Activated CD4-positive, alpha-beta T cell treated with anti-CD3 and anti-CD28 coated beads for 4 hours (primary cell): ENCODE measurements around the gene YKT6.
"Not testable (repeated sequence)": the region's sequence is repeated elsewhere in the genome, so short reads cannot be mapped to it uniquely, and the experiment has no call there.

ENCODE experiments used
- DNase-seq, 2 donors: peaks; one replicate each; pipeline ENCODE4 v3.0.0-alpha.2; 2020

The YKT6 gene

GRCh38 chr7:44200699-44201461 is at the start of gene YKT6:
Gene YKT6, plus strand, starts transcription at chr7:44200978. Its CDS starts 158 bp downstream, at chr7:44201136.
- DNase-seq, result peak; percentile 92

GRCh38 chr7:44151956-44152355 is 48.8 kb upstream of the YKT6 start:
- DNase-seq, result no peak

GRCh38 chr7:44152971-44153947 is 47.5 kb upstream of the YKT6 start:
- DNase-seq, result no peak

DNA sequence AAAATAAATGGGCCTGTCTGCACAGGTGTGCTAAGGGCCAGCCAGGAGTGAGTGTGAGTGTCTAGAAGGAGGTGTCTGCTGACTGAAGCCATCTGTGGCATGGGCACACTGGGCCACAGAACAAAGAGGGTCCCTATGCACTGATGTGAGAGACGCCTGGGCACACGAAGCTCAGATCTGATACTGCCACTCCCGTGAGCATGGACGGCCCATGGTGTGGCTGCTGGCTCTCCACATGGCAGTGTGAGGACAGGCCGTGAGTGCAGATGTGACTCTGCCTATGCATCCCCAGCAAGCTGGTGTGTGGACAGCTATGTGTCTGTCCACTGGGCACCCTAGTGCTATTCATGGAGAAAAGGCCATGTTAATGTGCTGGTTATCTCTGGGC is 46.8 kb upstream of the YKT6 start:
- no peak for DNase-seq

DNA sequence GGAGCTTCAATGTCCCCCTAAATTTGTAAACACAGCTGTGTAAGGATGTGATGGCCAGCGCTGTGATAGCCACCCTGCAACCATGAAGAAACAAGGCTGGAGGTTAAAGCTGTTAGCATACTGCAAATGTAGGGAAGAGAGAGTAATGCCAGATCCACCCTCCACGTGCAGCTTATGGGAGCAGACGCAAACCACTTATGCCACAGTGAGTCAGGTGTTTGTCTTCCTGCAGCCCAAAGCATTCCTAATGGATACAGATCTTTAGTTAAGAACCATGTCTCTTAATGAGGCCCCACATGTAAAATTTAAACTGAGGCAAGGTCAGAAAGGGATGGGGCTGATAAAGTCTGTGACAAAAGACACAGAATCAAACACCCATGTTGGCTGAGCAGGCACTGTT is 46.1 kb upstream of the YKT6 start:
- DNase-seq, result no peak

DNA sequence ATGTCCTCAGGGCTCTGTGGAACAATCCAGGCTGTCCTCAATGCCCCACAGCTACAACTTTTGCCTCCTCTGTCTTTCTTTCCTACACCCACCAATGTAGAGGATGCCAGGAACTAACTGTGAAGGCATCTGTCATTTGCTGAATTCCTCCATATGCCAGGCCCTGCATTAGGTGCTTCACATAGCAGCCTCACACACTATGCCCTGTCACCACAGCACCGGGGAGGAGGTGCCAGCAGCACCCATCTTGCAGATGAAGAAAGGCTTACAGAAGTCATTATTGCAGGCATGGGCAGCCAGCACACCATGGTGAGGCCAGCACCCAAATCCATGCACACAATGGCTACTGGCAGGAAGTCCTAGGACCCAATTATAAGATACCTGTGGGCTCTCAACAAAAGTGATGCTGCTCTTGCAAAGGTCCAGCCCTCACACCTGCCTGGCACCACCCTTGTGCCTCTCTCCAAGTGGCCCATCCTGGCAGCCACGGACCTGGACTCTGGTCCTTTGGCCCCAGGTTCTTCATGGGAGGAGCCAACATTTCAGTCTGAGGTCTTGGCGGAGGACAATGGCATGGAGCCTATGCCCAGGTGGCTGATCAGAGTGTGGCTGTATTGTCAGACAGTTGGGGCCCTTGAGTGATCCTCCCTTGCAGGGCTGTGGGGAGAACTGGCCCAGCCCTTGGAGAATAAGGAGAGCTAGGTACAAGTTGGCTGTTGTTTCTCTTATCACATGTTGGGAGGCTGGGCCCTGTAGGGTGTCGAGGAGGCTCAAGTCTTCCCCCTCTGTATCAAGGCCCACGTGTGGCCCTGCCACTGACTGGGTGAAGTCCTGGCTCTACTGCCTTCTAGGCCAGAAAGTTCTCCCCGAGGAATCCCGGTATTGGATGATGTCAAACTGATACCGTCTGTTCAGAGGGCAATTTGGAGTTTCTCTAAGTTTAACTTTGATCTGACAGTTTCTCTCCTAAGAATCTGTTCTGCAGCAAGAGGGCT is 45.3 kb upstream of the YKT6 start:
- no peak for DNase-seq

DNA sequence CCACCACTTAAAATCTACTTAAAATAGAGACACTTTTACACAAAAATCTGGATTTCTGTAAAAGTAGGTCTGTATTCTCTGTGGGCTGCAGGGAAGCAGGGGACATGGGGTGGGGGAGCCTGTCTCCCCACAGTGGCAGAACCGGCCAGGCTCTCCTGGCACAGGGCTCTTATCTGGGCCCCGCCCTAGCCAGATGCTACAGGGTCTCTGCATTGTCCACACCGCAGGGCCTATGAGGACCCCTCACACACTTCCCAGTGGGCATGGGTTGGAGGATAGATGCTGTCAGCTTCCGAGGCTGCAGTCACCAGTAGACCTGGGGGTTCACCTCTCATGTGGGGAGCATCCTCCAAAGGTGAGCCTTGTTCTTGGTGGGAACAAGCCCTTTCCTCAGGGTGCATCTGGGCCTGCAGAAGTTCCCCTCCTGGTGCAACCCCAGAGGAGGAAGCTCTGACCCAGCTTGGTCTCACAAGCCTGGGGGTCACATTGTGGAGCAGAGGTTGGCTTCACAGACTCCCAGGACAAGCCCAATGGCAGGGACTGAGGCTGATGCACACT is 44.2 kb upstream of the YKT6 start:
- DNase-seq, result no peak

GRCh38 chr7:44157116-44158080 is 43.4 kb upstream of the YKT6 start:
- DNase-seq, result no peak

DNA sequence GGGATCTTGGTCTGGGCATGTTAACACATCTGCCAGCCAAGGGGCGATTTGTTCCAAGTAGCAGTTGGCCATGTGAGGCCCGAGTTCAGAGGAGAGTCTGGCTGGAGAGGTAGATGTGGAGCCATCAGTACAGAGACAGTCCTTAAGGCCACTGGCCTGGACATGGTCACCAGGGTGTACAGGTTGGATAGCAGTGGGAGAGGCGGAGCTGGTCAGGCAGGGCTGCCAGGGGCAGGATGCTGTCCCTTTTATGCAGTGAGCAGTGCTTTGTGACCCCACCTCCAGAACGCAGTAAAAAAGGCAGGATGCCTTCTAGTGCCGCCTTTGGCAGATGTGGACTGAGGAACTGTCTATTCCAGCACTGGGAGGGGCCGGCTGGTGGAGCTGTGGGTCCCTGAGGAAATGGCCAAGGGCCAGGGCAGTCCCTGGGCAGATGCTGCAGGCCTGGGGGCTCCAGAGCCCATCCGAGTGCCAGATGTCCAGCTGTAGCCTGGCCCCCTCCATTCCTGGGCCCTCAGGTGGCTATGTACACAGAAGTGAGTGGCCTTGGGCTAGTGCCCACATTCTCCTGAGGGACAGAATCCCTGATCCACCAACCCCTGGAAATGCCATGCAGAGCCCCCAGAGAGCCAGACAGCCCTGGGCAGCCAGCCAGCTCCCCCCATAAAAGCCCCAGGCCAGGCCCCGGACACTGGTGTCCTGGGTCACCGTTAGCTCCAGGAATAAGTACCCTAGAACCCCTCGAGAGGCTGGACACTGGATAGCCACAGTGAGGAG is 42.5 kb upstream of the YKT6 start:
- no peak for DNase-seq

DNA sequence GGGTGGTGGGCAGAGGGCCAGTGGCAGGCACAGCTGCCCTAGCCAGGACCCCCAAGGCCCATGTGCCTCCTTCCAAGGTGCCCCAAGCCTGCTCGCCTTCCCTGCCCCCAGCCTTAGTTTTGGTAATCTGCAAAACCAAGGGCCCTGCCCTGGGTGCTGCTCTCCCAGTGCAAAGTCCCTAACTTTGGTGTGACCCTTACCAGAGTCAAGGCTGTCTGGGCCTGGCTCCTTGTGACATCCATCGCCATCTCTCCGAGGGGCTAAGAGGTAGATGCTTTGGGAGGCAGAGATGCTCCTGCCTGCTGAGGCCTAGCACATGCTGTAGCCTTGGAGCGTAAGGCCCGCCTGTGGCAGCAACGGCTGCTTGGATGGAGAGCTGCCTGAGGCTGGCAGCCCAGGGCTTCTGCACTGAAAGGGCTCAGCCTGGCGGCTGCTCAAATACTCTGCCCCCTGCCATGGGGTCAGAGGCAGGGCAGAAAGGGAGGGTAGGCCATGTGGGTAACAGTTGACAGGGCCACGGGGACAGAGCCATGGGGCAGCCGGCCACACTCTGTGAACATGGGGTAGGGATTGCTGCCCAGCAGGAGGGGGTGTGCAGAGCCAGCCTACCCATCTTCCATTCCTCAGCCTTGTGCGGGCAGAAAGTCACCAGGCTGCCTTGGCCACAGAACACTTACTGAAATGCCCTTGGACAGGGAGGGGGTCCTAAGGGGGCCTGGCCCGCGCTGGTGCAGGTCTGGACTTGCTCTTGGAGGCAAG is 41.7 kb upstream of the YKT6 start:
- no peak for DNase-seq

DNA sequence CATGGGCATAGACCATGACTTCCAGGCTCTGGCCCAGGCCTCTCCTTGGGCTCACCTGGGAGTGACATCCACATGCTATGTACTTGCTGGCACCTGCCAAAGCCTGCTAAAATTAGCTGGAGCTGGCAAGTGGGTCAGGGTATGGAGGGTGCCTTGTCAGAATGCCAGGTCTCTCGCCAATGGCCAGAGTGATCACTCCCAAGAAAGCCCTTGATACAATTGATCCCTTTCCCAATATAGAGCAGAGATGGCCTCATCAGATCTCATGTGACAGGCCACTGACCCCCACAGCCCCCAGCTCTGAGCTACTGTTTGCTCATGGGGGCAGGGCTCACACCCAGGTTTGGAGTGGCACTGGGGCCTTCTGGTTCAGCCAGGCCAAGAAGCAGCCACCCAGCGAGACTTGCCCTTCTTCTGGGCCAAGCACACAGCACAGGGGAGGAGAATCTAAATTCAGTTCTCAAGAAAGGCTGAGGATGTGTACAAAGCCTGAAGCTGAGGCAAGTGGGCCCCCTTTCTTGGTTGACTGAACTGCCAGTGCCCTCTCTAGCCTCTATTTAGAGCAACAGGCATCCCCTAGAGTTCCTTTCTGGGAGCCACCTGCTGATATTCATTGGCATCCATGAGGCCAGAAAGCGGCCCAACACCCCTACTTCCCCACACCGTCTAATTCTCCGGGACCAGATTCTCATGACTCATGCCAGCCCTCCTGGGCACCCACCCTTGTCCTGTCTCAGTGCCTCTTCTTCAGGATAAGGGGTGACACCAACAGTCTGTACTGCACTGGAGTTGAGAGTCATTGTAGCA is 40.8 kb upstream of the YKT6 start:
- DNase-seq, result no peak

DNA sequence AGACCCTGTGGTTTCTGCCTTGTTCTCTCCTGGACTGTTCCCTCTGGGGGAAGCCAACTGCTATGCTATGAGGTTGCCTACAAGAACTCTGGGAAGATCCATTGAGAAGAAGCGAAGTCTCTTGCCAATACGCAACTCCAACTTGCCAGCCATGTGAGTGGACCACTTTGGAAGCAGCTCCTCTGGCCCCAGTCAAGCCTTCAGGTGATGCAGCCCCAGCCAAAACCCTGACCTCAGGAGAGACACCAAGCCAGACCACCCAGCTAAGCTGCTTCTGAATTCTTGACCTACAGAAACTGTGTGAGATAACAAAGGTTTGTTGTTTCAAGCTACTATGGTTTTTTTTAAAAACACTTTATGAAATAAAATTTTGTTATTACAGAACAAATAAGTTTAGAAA is 39.4 kb upstream of the YKT6 start:
- no peak for DNase-seq

DNA sequence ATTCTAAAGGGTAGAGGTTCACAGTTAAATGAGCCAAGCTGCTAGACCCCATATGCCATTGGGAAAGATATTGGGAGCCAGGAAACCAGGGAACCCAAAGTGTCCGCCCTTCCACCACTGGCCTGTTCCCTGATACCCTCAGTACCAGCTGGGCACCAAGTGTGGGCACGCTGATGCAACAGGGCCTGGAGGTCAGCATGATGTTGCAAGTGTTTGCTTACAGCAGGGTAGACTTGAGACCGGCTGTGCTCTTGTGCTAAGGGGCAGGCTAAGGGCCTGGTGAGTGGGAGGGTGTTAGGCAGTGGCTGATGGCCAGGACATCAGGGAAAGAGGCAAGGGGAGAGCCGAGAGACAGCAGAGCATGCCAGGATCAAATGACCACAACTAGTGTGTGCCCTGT is 38.6 kb upstream of the YKT6 start:
- no peak for DNase-seq

GRCh38 chr7:44162785-44163395 is 37.9 kb upstream of the YKT6 start:
- no peak for DNase-seq

- no peak for DNase-seq
Measured at GRCh38 chr7:44163591-44163990, 37.2 kb upstream of the YKT6 start.

DNA sequence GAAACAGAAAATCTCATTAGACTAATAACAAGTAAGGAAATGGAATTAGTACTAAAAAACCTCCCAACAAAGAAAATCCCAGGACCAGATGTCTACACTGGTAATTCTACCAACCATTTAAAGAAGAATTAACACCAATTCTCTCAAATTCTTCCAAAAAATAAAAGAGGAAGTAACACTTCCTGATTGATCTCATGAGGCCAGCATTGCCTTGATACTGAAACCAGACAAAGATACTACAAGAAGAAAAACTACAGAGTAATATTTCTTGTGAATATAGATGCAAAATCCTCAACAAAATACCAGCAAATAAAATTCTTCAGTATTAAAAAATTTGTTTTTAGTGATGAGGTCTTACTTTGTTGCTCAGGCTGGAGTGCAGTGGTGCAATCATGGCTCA is 32.9 kb upstream of the YKT6 start:
- no peak for DNase-seq

GRCh38 chr7:44171901-44172300 is 28.9 kb upstream of the YKT6 start:
- DNase-seq, result not testable (repeated sequence)

DNA sequence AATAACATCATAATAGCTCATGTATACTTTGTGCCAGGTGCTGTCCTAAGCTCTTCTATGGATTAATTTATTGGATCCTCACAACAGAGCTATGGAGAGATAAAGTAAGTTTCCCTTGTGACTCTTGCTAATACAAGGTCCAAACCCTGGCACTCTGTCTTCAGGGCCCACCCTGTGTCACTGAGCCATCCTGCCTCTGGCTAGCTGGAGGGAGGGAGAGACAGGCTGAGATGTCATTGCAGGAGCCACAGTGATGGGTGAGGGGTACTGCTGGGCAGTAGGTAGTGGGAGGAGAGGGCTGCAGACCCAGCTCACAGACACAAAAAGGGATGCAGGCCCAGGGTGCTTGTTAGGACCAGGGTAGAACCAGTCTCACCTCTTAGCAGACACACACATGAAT is 28.4 kb upstream of the YKT6 start:
- DNase-seq, result no peak
